Measurements from ENCODE around the gene KASH5. TPM values are rescaled to one million over a fixed set of nuclear protein-coding genes. Genes with fewer than 3 reads are reported as not detected.

KASH5 gene
- total and polyA plus RNA-seq, 2 of the 8 experiments (the other 6 are each of a cell fraction or from before 2014, with no cell fraction given), result 0.05 to 0.19 TPM

DNA sequence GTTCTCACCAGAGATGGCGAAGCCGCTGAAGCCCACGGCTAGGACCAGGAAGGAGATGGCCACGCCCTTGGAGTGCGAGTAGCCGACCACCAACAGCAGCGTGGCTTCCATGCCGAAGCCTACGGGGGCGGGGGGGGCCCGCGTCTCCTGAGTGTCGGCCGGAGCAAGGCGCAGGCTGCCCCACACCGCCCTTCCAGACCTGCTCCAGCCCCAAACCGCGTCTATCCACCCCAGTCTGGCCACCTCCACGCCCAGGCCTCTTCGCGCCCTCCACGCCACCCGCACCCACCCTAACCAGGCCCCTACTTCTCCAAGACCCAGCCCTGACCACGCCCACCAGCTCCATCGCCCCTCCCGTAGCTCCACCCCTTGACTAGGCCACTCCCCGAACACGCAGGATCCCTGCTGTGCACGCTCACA, 43.3 kb downstream of the KASH5 start (continued):
- TF ChIP-seq HDAC6 (IDR thresholded peaks at IDR 0.05; ENCODE audit: low read depth, low read length) (no peak), SP2 (IDR thresholded peaks at IDR 0.05; ENCODE audit: low read length) (no peak), KDM5A (IDR thresholded peaks at IDR 0.05; ENCODE audit: low read length) (no peak)
